Peyer's patch (tissue), 4 donors: ENCODE results near the gene PIP4K2C.

Experiments used
- CTCF ChIP-seq, 6 experiments: fragments of 450-650 bp in 4 of 6; fragments of 200-600 bp in 2 of 6; sonication (generic) in 1 of 6; IDR thresholded peaks; one replicate each; pipeline ENCODE4 v1.5.1; 2017 to 2019; ENCODE audit warnings: antibody characterized with exemption in 6 of 6, mild to moderate bottlenecking in 3 of 6, moderate library complexity in 1 of 6
- POLR2A ChIP-seq, 2 donors: fragments of 450-650 bp; IDR thresholded peaks; one replicate each; pipeline ENCODE4 v1.5.1; 2017; ENCODE audit warnings: antibody characterized with exemption in 2 of 2, mild to moderate bottlenecking in 2 of 2, moderate library complexity in 2 of 2

- TF ChIP-seq POLR2A (IDR thresholded peaks at IDR 0.05) (no peak), CTCF (IDR thresholded peaks at IDR 0.05) (no peak)
Measured at GRCh38 chr12:57620936-57621496, 30.0 kb downstream of the PIP4K2C start.
